Transverse colon (tissue), 4 donors: ENCODE results near the gene ATP8A1. TPM values are rescaled to one million over a fixed set of nuclear protein-coding genes. Genes with fewer than 3 reads are reported as not detected.

ENCODE experiments used
- DNase-seq: peaks from one replicate; pipeline ENCODE4 v3.0.0-alpha.2; 2019
- H3K27ac ChIP-seq, 4 donors: fragments of 200-600 bp; sonication (generic); 2 replicates each; pipeline ENCODE4 v1.5.1; 2016 to 2018; ENCODE audit warnings: inconsistent platforms in 4 of 4
- H3K27me3 ChIP-seq: fragments of 200-600 bp; sonication (generic); 2 replicates; pipeline ENCODE4 v1.5.1; 2017; ENCODE audit warnings: inconsistent platforms
- H3K36me3 ChIP-seq, 4 donors: fragments of 200-600 bp; sonication (generic); 2 replicates each; pipeline ENCODE4 v1.5.1; 2017 to 2019; ENCODE audit warnings: inconsistent platforms in 4 of 4
- H3K4me1 ChIP-seq, 4 donors: fragments of 200-600 bp; sonication (generic); 2 replicates each; pipeline ENCODE4 v1.5.1; 2017 to 2020; ENCODE audit warnings: inconsistent platforms in 4 of 4
- H3K4me3 ChIP-seq, 4 donors: fragments of 200-600 bp; sonication (generic); 1 replicate in 1 of 4; 2 replicates in 3 of 4; pipeline versions ENCODE4 v1.5.1 to v1.6.1; 2017 to 2019; ENCODE audit warnings: inconsistent platforms in 4 of 4
- H3K9me3 ChIP-seq, 2 donors: fragments of 200-600 bp; sonication (generic); 2 replicates each; pipeline ENCODE4 v1.5.1; 2017 to 2019; ENCODE audit warnings: inconsistent platforms in 2 of 2
- EP300 ChIP-seq: sonication (generic); formaldehyde crosslinking; IDR thresholded peaks from one replicate; pipeline ENCODE4 v1.6.1; 2017; ENCODE audit warnings: antibody characterized with exemption, low read depth
- POLR2A ChIP-seq: fragments of 450-650 bp; IDR thresholded peaks from one replicate; pipeline ENCODE4 v1.6.1; 2016; ENCODE audit warnings: antibody characterized with exemption, mild to moderate bottlenecking, moderate library complexity
- POLR2AphosphoS5 ChIP-seq, 3 donors: sonication (generic); formaldehyde crosslinking; IDR thresholded peaks; one replicate each; pipeline ENCODE4 v1.6.1; 2016; ENCODE audit warnings: antibody characterized with exemption in 3 of 3
- WGBS, 2 donors: methylation state at CpG; one replicate each; pipeline ENCODE4 v1.1.5; 2018; ENCODE audit warnings: low coverage in 1 of 2; 5-methylcytosine and 5-hydroxymethylcytosine counted together
- in situ Hi-C, 4 donors: fragments of 200-750 bp; cut with MboI; loops; one replicate each; pipeline versions ENCODE4 v1.15.0 to v1.15.1; 2017; ENCODE audit warnings: low sequenced_read_pairs in 3 of 4, low pct_ligation_motif_present in 1 of 4, low pct_unique_long_range_greater_than_20kb in 1 of 4
- intact Hi-C: fragments of 100-400 bp; cut with DNase I; formaldehyde crosslinking; loops from one replicate; pipeline ENCODE4 v1.15.1; 2023; ENCODE audit warnings: low total_unique reads
- total RNA-seq, 4 donors: library from RNA; depleted of rRNA; stranded (reverse); fragments of >200 nt; gene quantifications; one replicate each; pipeline ENCODE4 v1.1.0, GENCODE V29; 2016
- TF ChIP-seq, protein P1 (sequence below), 5 experiments: fragments of 200-600 bp in 3 of 5; fragments of 450-650 bp in 2 of 5; sonication (generic) in 3 of 5; IDR thresholded peaks; 1 replicate in 2 of 5; 2 replicates in 3 of 5; pipeline ENCODE4 v1.5.1; 2016 to 2017; ENCODE audit warnings: antibody characterized with exemption in 5 of 5, inconsistent platforms in 3 of 5, mild to moderate bottlenecking in 2 of 5, moderate library complexity in 1 of 5

The ATP8A1 gene
- total RNA-seq, 4 donors from 2014 or later: 72.2 to 255 (median 166) TPM

DNA sequence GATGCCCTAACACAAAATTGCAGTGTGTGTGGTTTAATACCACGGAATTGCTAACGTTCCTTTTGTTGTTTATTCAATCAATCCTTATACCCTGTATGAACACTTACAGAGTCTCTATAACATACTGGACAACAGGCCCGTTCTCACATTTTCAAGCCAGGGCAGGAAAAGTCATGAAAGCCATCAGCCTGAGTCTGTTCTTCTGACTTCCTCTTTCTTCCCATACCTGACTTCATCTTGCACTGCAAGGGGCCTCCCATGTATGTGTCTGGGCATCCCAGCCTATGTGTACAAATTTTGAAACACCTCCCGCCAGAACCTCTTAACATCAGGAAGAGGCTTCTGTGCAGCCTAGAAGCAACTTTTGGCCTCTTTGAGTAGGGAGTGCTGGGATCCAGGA lies 264.5 kb downstream of the ATP8A1 start:
- H3K36me3 ChIP-seq: no peaks in the 10 kb centered on the region
- TF ChIP-seq EP300 (no peak), POLR2A (no peak), POLR2AphosphoS5 (IDR thresholded peaks at IDR 0.05) (no peak)
- TF ChIP-seq, protein P1, sequence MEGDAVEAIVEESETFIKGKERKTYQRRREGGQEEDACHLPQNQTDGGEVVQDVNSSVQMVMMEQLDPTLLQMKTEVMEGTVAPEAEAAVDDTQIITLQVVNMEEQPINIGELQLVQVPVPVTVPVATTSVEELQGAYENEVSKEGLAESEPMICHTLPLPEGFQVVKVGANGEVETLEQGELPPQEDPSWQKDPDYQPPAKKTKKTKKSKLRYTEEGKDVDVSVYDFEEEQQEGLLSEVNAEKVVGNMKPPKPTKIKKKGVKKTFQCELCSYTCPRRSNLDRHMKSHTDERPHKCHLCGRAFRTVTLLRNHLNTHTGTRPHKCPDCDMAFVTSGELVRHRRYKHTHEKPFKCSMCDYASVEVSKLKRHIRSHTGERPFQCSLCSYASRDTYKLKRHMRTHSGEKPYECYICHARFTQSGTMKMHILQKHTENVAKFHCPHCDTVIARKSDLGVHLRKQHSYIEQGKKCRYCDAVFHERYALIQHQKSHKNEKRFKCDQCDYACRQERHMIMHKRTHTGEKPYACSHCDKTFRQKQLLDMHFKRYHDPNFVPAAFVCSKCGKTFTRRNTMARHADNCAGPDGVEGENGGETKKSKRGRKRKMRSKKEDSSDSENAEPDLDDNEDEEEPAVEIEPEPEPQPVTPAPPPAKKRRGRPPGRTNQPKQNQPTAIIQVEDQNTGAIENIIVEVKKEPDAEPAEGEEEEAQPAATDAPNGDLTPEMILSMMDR (IDR thresholded peaks at IDR 0.05): no peak
- no peak overlapping the region for H3K27ac ChIP-seq
- DNase-seq: no peak
- WGBS, 2 donors: 85 to 89% methylated on average over 3 to 4 of the region's 4 CpGs
- H3K9me3 ChIP-seq: no peaks in the 10 kb centered on the region
- H3K4me1 ChIP-seq: peaks cover 0 to 12% (median 10%) of the 10 kb centered on the region in 4 donors
- intact Hi-C loops (no loop called here), in situ Hi-C loops (no loop called here)
- peaks cover 35% of the 10 kb centered on the region for H3K27me3 ChIP-seq
- H3K4me3 ChIP-seq: no peak overlapping the region

DNA sequence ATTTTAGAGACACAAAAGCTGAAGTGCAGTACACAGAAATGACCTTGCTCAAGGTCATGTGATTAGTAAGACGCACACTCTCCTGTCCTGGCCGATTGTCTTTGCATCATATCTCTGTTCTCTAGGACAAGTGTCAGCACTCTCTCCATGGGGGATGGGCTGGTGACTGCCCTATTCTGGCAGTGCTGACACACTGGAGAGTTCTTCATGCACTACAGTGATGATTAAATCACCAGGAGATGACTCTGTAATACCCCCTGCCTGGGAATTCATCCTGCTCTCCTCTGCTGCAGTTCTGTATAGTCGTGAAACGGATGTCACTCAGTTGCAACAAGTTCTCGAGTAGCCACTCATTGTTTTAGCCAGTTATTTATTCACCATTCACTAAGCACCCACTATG lies 264.9 kb downstream of the ATP8A1 start:
- intact Hi-C loops: no loop called here
- Histone ChIP-seq H3K27ac (no peak overlapping the region), H3K27me3 (peaks cover 30% of the 10 kb centered on the region), H3K36me3 (no peaks in the 10 kb centered on the region), H3K9me3 (no peaks in the 10 kb centered on the region), H3K4me1 (peaks cover 0 to 8% (median 6%) of the 10 kb centered on the region in 4 donors), H3K4me3 (no peak overlapping the region)
- 79 to 80% methylated on average over 3 to 5 of the region's 5 CpGs for WGBS, 2 donors
- in situ Hi-C loops: no loop called here
- TF ChIP-seq POLR2AphosphoS5 (IDR thresholded peaks at IDR 0.05): no peak
- no peak for TF ChIP-seq EP300
- no peak for TF ChIP-seq POLR2A
- DNase-seq: no peak

DNA sequence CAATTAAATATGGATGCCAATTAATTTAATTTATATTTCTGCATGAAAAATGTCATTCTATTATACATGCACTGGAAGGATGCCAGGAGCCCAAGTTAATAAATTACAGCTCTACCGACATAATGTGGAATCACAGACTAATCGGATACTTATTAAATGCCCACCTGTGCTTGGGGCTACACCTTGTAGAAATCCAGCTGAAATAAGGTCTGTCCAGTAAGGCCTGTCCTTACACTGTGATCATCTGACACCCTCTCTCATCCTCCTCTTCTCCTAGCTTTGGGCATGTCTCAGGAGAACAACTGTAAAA lies 265.6 kb downstream of the ATP8A1 start:
- DNase-seq: no peak
- TF ChIP-seq, protein P1 (IDR thresholded peaks at IDR 0.05): no peak
- TF ChIP-seq POLR2A (no peak), EP300 (no peak), POLR2AphosphoS5 (IDR thresholded peaks at IDR 0.05) (no peak)
- 72 to 74% methylated on average over 2 of the region's 2 CpGs for WGBS, 2 donors

DNA sequence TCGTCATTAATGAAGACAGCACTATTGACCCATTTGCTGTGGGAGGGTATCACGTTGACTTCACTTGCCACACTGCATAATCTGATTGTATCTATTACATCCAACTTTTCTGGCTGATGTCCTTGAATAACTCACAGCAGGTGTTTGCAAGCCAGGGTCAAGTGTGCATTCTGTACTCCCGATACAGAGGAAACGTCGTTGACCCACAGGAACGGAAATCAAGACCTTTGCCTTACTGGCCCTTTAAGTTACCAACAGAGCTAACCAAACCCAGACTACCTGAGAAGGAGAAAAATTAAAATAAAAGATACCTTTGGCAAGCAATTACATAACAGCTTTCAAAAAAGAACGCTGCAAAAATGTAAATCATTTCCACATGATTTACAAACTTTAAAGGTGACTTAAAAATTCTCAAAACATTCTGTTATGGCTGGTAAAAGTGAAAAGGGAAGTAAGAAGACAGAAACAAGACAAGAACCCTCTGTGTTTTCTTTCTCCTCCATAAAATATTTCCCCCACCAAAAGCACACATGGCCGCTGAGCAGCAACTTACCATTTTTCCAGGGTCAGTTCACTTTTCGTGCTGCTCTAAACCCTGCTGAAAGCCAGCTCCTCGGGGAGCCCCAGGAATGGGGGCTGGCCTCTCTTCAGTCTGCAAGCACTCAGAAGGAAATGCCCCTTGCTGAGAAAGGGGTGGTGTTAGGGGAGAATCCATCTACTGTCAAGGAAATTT lies 266.1 kb downstream of the ATP8A1 start:
- no peak for DNase-seq

More for the DNA sequence above, 265.6 kb downstream of the ATP8A1 start:
- Histone ChIP-seq H3K36me3 (no peaks in the 10 kb centered on the region), H3K27ac (no peak overlapping the region), H3K4me1 (peaks cover 0 to 1% (median 0%) of the 10 kb centered on the region in 4 donors), H3K9me3 (no peaks in the 10 kb centered on the region), H3K4me3 (no peak overlapping the region), H3K27me3 (peaks cover 24% of the 10 kb centered on the region)
- intact Hi-C loops: no loop called here
- in situ Hi-C loops: no loop called here

More for the DNA sequence above, 266.1 kb downstream of the ATP8A1 start:
- intact Hi-C loops (no loop called here), in situ Hi-C loops (no loop called here)
- H3K4me3 ChIP-seq: no peak overlapping the region
- H3K9me3 ChIP-seq: no peaks in the 10 kb centered on the region
- no peaks in the 10 kb centered on the region for H3K36me3 ChIP-seq
- TF ChIP-seq, protein P1 (IDR thresholded peaks at IDR 0.05): no peak
- TF ChIP-seq POLR2AphosphoS5 (IDR thresholded peaks at IDR 0.05) (no peak), POLR2A (no peak), EP300 (no peak)
- no peaks in the 10 kb centered on the region for H3K4me1 ChIP-seq
- WGBS, 2 donors: 39 to 53% methylated on average over 10 of the region's 10 CpGs
- H3K27ac ChIP-seq: no peak overlapping the region
- H3K27me3 ChIP-seq: peaks cover 19% of the 10 kb centered on the region
